ENCODE data around the gene ASIC5.

GRCh38 chr4:155842080-155842479 is 24.0 kb downstream of the ASIC5 start:
- TF ChIP-seq ZBTB26 (tag by site-specific recombination; optimal IDR thresholded peaks at IDR 0.05) (no peak), ZNF558 (tag by site-specific recombination; IDR thresholded peaks at IDR 0.05) (no peak), REPIN1 (tag by site-specific recombination; IDR thresholded peaks at IDR 0.05; ENCODE audit: low read depth) (no peak), CTCF (tag by site-specific recombination; IDR thresholded peaks at IDR 0.05) (no peak), ZBTB11 (tag by site-specific recombination; conservative IDR thresholded peaks at IDR 0.05; ENCODE audit: low read depth) (no peak), ZNF138 (tag by site-specific recombination; IDR thresholded peaks at IDR 0.05; ENCODE audit: borderline replicate concordance) (no peak), PRDM10 (tag by site-specific recombination; IDR thresholded peaks at IDR 0.05) (no peak), ZNF707 (tag by site-specific recombination; IDR thresholded peaks at IDR 0.05) (no peak), ZBTB48 (tag by site-specific recombination; IDR thresholded peaks at IDR 0.05) (no peak), ZNF670 (tag by site-specific recombination; IDR thresholded peaks at IDR 0.05; ENCODE audit: low read depth) (no peak), ZNF629 (tag by site-specific recombination; IDR thresholded peaks at IDR 0.05) (no peak)

Measured in HEK293 (cell line).